SH-SY5Y (cell line): ENCODE measurements around the gene CDK6.

Experiments used
- GATA2 ChIP-seq: IDR thresholded peaks from 2 replicates; pipeline ENCODE4 v1.6.1; 2011; ENCODE audit warnings: mild to moderate bottlenecking, low read depth, low read length
- GATA3 ChIP-seq: IDR thresholded peaks from 2 replicates; pipeline ENCODE4 v1.6.1; 2011; ENCODE audit warnings: low read depth, mild to moderate bottlenecking, low read length, moderate library complexity

Gene CDK6

DNA sequence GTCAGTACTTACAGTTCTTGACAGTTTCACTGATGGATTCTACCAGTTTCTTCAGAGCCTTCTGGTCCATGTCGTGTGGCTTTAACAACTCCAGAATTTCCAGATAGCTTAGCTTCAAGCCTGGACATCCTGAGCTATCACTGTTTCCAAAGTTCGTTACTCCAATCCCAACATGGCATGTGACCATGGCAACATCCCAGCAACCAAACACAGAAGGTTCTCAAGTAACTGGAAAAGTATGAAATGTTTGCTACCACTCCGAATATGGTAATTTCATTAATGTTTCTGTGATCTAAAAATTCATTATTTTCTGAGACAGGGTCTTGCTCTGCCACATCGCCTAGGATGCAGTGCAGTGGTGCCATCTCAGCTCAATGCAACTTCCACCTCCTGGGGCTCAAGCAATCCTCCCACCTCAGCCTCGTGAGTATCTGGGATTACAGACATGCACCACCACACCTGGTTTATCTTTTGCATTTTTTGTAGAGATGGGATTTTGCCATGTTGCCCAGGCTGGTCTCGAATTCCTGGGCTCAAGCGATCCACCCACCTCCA lies 278.5 kb downstream of the CDK6 start:
- TF ChIP-seq GATA3 (no peak), GATA2 (no peak)

DNA sequence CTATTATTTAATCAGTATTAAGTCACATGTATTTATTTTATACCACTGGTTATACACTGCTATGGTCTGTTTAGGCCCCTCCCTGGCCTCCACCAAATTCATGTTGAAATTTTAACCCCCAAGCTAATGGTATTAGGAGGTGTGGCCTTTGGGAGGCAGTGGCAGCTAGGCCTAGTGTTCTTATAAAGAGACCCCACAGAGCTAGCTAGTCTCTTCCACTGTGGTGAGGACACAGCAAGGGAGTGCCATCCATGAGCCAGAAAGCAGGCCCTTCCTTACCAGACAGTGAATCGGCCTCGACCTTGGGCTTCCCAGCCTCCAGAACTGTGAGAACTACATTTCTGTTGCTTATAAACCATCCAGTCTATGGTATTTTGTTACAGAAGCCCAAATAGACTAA lies 279.1 kb downstream of the CDK6 start:
- TF ChIP-seq GATA3 (no peak), GATA2 (no peak)
